HS-5 (cell line): ENCODE data around the gene B4GALNT3.

Source experiments
- DNase-seq: peaks from one replicate; pipeline ENCODE4 v3.0.0-alpha.2; 2012; ENCODE audit warnings: low read depth

Gene B4GALNT3

GRCh38 chr12:468671-469389, 9.1 kb downstream of the B4GALNT3 start:
- DNase-seq, result no peak

GRCh38 chr12:470133-470532, 10.4 kb downstream of the B4GALNT3 start:
- DNase-seq, result no peak

- DNase-seq, result no peak
Measured at GRCh38 chr12:473198-473597, 13.5 kb downstream of the B4GALNT3 start.

GRCh38 chr12:473863-474577, 14.3 kb downstream of the B4GALNT3 start:
- DNase-seq, result no peak

- DNase-seq, result no peak
Measured at GRCh38 chr12:475286-475685, 15.5 kb downstream of the B4GALNT3 start.

GRCh38 chr12:479161-479560, 19.4 kb downstream of the B4GALNT3 start:
- DNase-seq, result no peak

- DNase-seq, result no peak
Measured at GRCh38 chr12:480831-481816, 21.4 kb downstream of the B4GALNT3 start.

- DNase-seq, result no peak
Measured at GRCh38 chr12:482061-482460, 22.3 kb downstream of the B4GALNT3 start.

GRCh38 chr12:484096-484495, 24.4 kb downstream of the B4GALNT3 start:
- no peak for DNase-seq

- DNase-seq, result no peak
Measured at GRCh38 chr12:490260-490659, 30.5 kb downstream of the B4GALNT3 start.

- no peak for DNase-seq
Measured at GRCh38 chr12:495466-495865, 35.7 kb downstream of the B4GALNT3 start.

- DNase-seq, result no peak
Measured at GRCh38 chr12:496736-497135, 37.0 kb downstream of the B4GALNT3 start.

GRCh38 chr12:497501-498160, 37.9 kb downstream of the B4GALNT3 start:
- DNase-seq, result no peak

GRCh38 chr12:499837-500458, 40.2 kb downstream of the B4GALNT3 start:
- DNase-seq, result no peak

GRCh38 chr12:501722-502447, 42.1 kb downstream of the B4GALNT3 start:
- no peak for DNase-seq

GRCh38 chr12:503111-503761, 43.5 kb downstream of the B4GALNT3 start:
- no peak for DNase-seq

- DNase-seq, result no peak
Measured at GRCh38 chr12:505221-505620, 45.5 kb downstream of the B4GALNT3 start.

GRCh38 chr12:507391-507796, 47.7 kb downstream of the B4GALNT3 start:
- DNase-seq, result no peak

- DNase-seq, result no peak
Measured at GRCh38 chr12:508145-508544, 48.4 kb downstream of the B4GALNT3 start.

- no peak for DNase-seq
Measured at GRCh38 chr12:508795-509194, 49.1 kb downstream of the B4GALNT3 start.
